Measurements from ENCODE around the gene RPL21.

The RPL21 gene

DNA sequence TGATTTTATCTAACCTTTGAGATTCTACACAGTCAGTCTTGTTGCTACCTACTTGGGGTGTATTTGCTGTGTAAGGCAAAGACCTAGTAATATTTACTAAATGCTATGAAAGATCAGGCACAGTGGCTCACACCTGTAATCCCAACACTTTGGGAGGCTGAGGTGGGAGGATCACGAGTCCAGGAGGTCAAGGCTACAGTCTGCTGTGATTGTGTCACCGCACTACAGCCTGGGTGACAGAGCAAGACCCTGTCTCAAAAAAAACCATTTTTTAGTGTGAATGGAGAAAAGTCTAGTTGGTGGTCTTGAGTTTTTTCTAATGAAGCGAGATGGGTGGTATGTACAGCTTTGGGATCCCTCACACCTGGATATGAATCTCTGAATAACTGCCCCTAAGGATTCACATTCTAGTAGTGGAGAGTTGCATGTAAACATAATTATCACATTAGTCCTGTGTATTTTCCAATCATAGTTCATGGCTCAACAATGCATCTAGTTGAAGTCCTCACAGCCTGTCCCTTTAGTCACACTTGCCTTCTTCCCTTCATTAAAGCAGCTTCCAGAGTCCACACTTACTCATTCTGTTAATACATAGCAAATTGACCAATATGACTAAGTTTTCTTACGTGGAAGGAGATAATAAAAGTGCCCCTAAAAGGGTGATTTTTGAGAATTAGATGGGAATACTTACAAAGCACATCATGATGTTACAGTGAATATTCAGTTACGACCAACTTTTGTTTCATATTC, 7.5 kb downstream of the RPL21 start:
- DNase-seq: no peak

GRCh38 chr13:27259831-27260230, 8.5 kb downstream of the RPL21 start:
- DNase-seq: no peak

DNA sequence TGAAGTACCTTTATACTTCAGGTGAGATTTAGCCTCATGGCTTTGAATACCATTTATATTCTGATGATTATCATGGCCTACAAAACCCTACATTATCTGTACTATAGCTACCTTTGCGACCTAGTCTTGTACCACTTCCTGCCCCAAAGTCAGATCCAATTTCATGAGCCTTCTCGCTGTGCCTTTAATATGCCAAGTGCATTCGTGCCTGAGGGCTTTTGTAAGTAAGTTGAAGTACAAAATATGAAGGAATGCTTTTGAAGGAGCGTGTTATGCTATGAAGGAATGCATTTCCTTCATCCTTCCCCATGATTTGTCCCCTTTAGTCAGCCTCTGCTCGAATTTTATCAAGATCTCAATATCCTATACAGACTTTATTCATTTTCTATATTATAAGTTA, 10.0 kb downstream of the RPL21 start:
- peak in 1 of 2 experiments; percentile 16 for DNase-seq

DNA sequence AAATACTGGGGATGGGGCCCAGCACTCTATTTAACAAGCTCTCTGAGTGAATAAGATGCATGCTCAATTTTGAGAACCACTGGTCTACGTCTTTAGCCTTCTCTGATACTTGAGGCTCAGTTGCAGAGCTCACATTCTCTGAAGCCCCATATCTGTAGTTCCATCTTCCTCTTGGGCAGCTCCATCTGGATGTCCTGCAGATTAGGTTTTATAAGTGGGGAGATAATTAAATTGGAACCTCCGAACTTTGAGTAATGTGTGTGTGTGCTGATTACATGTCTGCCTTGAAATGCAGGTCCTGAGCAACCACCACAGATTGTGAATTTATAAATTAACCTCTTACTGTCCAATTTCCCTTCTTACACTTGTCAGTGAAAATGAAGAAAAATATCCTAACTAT, 12.1 kb downstream of the RPL21 start:
- DNase-seq: no peak

DNA sequence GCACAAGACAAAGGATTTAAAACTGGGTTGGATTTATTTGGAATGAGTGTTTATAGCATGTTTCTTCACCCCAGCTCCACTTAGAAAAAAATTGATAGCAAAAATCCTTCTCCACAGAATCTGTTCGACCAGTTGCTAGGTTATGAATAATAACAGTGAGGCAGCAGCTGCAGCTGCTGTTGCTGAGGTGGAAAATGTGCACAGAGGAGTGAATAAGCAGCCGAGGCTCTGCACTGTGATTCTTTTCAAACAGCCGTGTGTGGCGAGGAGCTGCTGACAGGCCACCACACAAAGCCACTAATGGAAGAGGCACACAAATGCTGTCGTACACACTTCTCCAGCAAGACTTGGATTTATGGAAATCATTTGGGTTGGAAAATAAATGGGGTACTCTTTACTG, 12.8 kb downstream of the RPL21 start:
- DNase-seq: no peak

DNA sequence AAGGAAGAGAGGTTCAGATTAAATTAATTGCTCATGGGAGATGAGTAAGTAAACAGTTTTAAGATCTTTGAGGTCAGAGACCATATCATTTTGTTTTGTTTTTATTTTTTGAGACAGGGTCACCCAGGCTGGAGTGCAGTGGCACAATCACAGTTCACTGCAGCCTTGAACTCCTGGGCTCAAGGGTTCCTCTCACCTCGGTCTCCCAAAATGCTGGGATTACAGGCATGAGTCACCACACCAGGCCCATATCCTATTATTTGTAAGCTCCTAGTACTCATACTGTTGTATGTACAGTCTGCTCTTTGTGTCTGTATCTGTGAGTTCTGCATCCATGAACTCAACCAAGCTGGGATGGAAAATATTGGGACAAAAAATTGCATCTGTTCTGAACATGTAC, 13.3 kb downstream of the RPL21 start:
- no peak for DNase-seq

DNA sequence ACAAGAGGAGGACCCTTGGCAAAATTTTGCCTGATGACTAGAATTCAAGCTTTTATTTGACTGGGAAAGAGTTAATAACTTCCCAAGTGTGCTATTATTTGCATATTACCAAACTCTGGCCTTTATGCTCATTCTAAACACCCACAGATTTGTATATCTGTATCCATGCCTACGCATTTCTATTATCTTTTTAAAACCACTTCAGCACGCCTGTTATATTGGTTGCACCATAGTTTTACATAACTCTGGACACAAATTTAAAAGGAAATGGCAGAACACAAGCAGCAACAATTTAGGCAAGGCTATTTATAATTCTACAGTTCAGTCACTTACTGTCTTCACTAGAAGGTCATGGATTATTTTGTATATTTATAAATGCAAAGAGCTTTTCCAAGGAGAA, 15.6 kb downstream of the RPL21 start:
- no peak for DNase-seq

GRCh38 chr13:27267596-27267995, 16.2 kb downstream of the RPL21 start:
- no peak for DNase-seq

DNA sequence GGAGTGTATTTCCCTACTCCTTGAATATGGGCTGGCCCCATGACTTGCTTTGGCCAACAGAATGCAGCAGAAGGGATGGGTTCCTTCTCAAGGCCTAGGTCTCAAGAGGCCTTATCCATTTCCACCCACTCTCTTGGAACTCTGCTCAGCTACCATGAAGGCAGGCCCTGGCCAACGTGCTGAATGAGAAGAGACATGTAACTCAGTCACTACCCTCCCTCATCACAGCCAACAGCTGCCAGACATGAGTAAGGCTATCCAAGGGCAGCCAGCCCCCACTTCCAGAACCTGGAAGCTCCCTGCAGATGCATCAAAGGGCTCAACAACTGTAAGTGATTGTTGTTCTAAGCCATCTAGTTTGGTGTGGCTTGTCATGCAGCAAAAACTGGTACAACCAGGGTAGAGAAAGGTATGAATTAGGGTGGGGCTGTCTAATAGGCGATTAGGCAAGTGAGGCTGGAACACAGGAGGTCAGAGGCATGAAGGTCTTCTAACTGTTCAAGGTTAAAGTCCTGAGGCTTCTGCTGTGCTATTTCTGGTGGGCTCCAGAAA, 17.8 kb downstream of the RPL21 start:
- no peak for DNase-seq

- peak; percentile 14 to 55 for DNase-seq
Observed at GRCh38 chr13:27270594-27271520, 19.5 kb downstream of the RPL21 start, which contains the start of gene RASL11A. RASL11A (plus strand) TSS chr13:27270830; CDS start chr13:27270945, 115 bp downstream.

- no peak for DNase-seq
Observed at GRCh38 chr13:27271570-27272096, 20.3 kb downstream of the RPL21 start.

GRCh38 chr13:27273658-27274425, 22.5 kb downstream of the RPL21 start:
- no peak for DNase-seq

- no peak for DNase-seq
Observed at GRCh38 chr13:27274631-27275030, 23.3 kb downstream of the RPL21 start.

GRCh38 chr13:27276188-27276587, 24.8 kb downstream of the RPL21 start:
- no peak for DNase-seq

DNA sequence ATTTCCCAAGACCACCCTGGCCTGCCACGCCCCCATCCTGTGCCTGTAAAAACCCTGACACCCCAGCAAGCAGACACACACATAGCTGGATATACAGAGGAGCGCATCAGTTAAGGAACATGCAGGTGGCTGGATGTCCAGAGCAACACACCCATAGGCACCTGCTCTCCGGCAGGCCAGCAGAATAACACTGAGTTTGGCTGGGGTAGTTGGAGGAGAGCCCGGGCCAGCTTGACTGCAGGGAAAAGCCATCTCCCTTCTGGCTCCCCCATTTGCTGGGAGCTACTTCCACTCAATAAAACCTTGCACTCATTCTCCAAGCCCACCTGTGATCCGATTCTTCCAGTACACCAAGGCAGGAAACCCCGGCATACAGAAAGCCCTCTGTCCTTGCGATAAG, 28.1 kb downstream of the RPL21 start:
- no peak for DNase-seq

DNA sequence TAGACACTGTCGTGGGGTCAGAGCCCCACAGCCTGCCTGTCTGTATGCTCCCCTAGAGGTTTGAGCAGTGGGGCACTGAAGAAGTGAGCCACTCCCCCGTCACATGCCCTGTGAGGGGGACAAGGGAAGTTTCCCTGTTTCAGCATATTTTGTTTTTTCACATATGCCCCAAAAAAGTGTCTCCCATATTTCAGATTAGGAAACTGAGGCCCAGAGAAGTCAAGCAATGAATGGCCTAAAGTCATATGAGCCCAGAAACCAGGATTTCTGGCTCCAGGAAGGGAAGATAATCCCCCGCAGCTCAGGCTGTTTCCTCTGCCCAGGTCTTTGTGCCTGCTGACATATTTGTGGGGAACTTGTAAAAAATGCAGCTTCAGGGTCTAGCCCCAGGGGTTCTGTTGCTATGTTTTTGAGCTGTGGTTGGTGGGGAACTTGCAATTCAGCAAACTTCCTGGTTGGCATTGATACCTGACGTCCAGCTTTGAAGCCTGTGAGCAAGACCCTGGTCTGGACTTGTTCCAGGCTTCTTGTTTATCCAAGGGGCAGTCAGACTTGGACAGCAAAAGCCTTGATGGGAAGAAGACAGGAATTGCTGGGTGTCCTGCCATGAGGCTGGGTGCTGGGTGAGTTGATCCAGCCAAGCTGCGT, 28.8 kb downstream of the RPL21 start:
- no peak for DNase-seq

DNA sequence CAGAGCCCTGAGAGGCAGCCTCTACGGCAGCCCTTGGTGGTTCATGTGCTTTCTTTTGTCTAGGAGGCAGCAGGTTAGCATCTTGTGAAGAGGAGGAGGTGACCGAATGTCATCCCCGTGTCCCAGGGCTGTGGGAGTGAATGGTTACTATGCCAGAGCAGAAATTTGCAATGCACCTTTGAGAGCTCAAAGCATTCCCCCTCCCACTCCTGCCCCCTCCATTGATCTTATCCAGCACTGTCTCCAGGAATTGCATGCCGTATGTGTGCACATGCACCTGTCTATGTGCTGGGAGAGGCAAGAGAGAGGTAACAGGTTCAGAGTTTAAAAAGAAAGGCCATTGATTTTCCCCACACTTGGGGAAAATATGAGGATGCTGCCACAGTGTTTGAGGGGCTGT, 29.5 kb downstream of the RPL21 start:
- no peak for DNase-seq

- peak in 1 of 2 experiments; percentile 14 for DNase-seq
Observed at GRCh38 chr13:27281420-27281819, 30.1 kb downstream of the RPL21 start.

DNA sequence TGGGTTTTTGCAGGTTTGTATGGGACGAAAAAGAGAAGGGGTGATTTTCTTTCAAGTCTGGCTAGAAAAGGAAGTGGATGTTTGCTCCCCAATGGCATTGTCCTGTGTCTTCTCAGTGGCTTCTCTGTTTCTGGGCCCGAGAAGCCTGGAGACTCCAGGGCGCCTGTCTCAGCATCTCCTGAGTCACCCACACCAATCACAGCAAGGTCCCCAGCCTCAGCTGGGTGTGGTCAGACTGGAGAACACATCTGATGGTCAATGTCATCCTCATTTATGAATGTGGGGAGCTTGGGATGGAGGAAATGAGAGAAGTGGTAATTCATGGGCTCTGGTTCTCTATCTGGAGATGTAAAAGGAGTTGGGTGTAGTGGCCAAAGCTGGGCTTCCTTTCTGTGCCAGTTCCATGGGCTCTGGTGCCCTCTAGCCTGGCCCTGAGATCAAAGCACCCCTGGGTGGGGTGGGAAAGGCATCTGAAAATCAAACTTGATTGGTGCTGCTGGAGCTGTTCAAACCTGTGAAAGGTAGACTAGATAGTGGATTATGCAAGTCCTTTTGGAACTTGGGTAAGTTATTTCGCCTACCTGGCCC, 32.6 kb downstream of the RPL21 start:
- peak in 1 of 2 experiments; percentile 36 for DNase-seq

- DNase-seq: no peak
Observed at GRCh38 chr13:27288392-27288791, 37.0 kb downstream of the RPL21 start.

- DNase-seq: no peak
Observed at GRCh38 chr13:27289011-27289665, 37.8 kb downstream of the RPL21 start.

Measured in SW 1271 (cell line).